Upper lobe of left lung (tissue), 6 donors: ENCODE results near the gene SLC66A2. TPM values are rescaled to one million over a fixed set of nuclear protein-coding genes. Genes with fewer than 3 reads are reported as not detected.

Experiments
- ATAC-seq, 2 donors: fragments of 200-7000 bp; cut with Tn5 transposase; one replicate each; pipeline ENCODE4 v1.9.1; 2022; ENCODE audit warnings: mild to moderate bottlenecking in 2 of 2, moderate library complexity in 2 of 2; ENCODE audit not compliant: low FRiP score in 2 of 2
- DNase-seq, 2 donors: peaks; one replicate each; pipeline ENCODE4 v3.0.0-alpha.2; 2019 to 2020
- H3K27ac ChIP-seq, 4 donors: fragments of 200-600 bp; sonication (generic); one replicate each; pipeline ENCODE4 v1.5.1; 2016 to 2019
- H3K27me3 ChIP-seq, 4 donors: fragments of 200-600 bp; sonication (generic); one replicate each; pipeline ENCODE4 v1.5.1; 2017 to 2019
- H3K36me3 ChIP-seq, 4 donors: fragments of 200-600 bp; sonication (generic); one replicate each; pipeline ENCODE4 v1.5.1; 2016 to 2019
- H3K4me1 ChIP-seq, 4 donors: fragments of 200-600 bp; sonication (generic); one replicate each; pipeline ENCODE4 v1.5.1; 2018 to 2019
- H3K4me3 ChIP-seq, 4 donors: fragments of 200-600 bp; sonication (generic); one replicate each; pipeline ENCODE4 v1.5.1; 2017 to 2019; ENCODE audit warnings: mild to moderate bottlenecking in 2 of 4, moderate library complexity in 1 of 4
- H3K9me3 ChIP-seq, 4 donors: fragments of 200-600 bp; sonication (generic); one replicate each; pipeline ENCODE4 v1.5.1; 2018 to 2019
- EP300 ChIP-seq, 4 donors: sonication (generic); formaldehyde crosslinking; IDR thresholded peaks; one replicate each; pipeline ENCODE4 v1.5.1; 2017; ENCODE audit warnings: antibody characterized with exemption in 4 of 4, control low read depth in 2 of 4
- POLR2A ChIP-seq, 4 donors: fragments of 450-650 bp; IDR thresholded peaks; one replicate each; pipeline ENCODE4 v1.5.1; 2016 to 2017; ENCODE audit warnings: antibody characterized with exemption in 4 of 4, mild to moderate bottlenecking in 2 of 4
- POLR2AphosphoS5 ChIP-seq, 2 donors: sonication (generic); formaldehyde crosslinking; IDR thresholded peaks; one replicate each; pipeline ENCODE4 v1.5.1; 2017; ENCODE audit warnings: antibody characterized with exemption in 2 of 2
- WGBS, 2 donors: methylation state at CpG; one replicate each; pipeline ENCODE4 v1.1.5; 2017 to 2018; 5-methylcytosine and 5-hydroxymethylcytosine counted together
- total RNA-seq, 6 donors: library from RNA; depleted of rRNA in 4 of 6; stranded (reverse); fragments of >200 nt in 4 of 6; gene quantifications; one replicate each; pipeline versions ENCODE4 v1.1.0 to v1.2.1, GENCODE V29; 2016 to 2021
- TF ChIP-seq, protein P1 (sequence below), 6 experiments: fragments of 450-650 bp in 4 of 6; fragments of 200-600 bp in 2 of 6; sonication (generic) in 2 of 6; IDR thresholded peaks; one replicate each; pipeline ENCODE4 v1.5.1; 2016 to 2019; ENCODE audit warnings: antibody characterized with exemption in 6 of 6
- donor health status: DM: no; HTN: no; CAD: no; lungs with moderate emphysema.
- donor health status: DM: no; HTN: yes; CAD: no; lungs with severe emphysema.

SLC66A2 gene
- total RNA-seq, 6 donors from 2014 or later, result 37.6 to 90.7 (median 66.5) TPM

DNA sequence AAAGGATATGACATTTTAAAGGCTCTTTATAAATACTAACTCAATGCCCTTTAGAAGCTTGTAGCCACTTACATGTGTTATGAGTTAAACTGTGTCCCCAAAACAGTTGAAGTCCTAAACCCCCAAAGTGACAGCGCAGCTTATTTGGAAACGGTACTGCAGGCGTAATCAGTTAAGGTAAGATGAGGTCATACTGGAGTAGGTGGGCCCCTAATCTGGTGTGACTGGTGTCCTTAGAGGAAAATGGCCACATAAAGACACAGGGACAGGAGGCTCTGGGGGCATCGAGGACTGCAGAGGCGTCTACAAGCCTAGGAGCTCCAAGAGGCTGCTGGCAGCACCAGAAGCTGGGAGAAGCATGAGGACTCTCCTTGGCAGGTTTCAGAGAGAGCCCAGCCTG, 28.4 kb upstream of the SLC66A2 start:
- TF ChIP-seq POLR2AphosphoS5 (IDR thresholded peaks at IDR 0.05) (no peak), EP300 (IDR thresholded peaks at IDR 0.05) (no peak), POLR2A (IDR thresholded peaks at IDR 0.05) (no peak)
- TF ChIP-seq, protein P1, sequence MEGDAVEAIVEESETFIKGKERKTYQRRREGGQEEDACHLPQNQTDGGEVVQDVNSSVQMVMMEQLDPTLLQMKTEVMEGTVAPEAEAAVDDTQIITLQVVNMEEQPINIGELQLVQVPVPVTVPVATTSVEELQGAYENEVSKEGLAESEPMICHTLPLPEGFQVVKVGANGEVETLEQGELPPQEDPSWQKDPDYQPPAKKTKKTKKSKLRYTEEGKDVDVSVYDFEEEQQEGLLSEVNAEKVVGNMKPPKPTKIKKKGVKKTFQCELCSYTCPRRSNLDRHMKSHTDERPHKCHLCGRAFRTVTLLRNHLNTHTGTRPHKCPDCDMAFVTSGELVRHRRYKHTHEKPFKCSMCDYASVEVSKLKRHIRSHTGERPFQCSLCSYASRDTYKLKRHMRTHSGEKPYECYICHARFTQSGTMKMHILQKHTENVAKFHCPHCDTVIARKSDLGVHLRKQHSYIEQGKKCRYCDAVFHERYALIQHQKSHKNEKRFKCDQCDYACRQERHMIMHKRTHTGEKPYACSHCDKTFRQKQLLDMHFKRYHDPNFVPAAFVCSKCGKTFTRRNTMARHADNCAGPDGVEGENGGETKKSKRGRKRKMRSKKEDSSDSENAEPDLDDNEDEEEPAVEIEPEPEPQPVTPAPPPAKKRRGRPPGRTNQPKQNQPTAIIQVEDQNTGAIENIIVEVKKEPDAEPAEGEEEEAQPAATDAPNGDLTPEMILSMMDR (IDR thresholded peaks at IDR 0.05), result no peak
- DNase-seq, result no peak
- no peak overlapping the region for H3K27ac ChIP-seq

DNA sequence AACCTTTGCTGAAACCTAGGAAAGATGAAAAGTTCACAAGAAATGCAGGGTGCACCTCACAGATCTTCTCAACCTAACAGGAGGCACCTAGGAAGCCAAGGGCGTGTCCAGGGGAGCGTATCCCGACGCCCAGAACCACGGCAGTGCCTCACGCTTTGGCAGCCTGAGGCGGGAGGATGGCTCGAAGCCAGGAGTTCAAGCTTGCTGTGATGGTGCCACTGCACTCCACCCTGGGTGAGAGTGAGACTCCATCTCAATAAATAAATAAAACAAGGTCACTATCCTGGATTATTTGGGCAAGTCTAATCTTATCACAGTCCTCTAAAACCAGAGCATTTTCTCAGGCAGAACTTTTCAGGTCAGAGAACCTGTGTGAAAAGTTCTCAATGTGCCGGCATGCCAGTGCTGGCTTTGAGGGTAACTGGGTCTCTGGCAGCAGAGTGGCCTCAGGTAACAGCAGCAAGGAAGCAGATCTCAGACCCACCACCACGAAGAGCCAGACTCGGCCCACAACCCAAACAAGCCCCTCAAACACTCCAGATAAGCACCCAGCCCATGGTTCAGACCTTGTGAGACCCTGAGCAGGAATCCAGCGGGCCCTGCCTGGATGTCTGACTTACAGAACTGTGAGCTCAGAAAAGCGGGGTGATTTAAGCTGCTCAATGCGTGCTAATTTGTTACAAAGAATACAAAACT, 24.7 kb upstream of the SLC66A2 start:
- Histone ChIP-seq H3K4me3 (no peak overlapping the region), H3K36me3 (peaks cover 10 to 55% (median 31%) of the 10 kb centered on the region in 4 donors), H3K27me3 (no peaks in the 10 kb centered on the region), H3K27ac (no peak overlapping the region), H3K9me3 (no peaks in the 10 kb centered on the region), H3K4me1 (no peaks in the 10 kb centered on the region)
- no peak for TF ChIP-seq POLR2A (IDR thresholded peaks at IDR 0.05)
- no peak for TF ChIP-seq POLR2AphosphoS5 (IDR thresholded peaks at IDR 0.05)
- TF ChIP-seq, protein P1 (IDR thresholded peaks at IDR 0.05), result no peak
- TF ChIP-seq EP300 (IDR thresholded peaks at IDR 0.05), result no peak
- no peak for ATAC-seq
- WGBS, 2 donors, result 85 to 88% methylated on average over 10 to 14 of the region's 14 CpGs
- no peak for DNase-seq

More for the DNA sequence above, 28.4 kb upstream of the SLC66A2 start:
- H3K9me3 ChIP-seq, result no peaks in the 10 kb centered on the region
- H3K4me3 ChIP-seq, result no peak overlapping the region
- H3K4me1 ChIP-seq, result peaks cover 0 to 21% (median 11%) of the 10 kb centered on the region in 4 donors
- no peaks in the 10 kb centered on the region for H3K27me3 ChIP-seq
- no peak for ATAC-seq
- H3K36me3 ChIP-seq, result peaks cover 0 to 26% (median 9%) of the 10 kb centered on the region in 4 donors
- 96% methylated on average over 5 of the region's 5 CpGs for WGBS, 2 donors

DNA sequence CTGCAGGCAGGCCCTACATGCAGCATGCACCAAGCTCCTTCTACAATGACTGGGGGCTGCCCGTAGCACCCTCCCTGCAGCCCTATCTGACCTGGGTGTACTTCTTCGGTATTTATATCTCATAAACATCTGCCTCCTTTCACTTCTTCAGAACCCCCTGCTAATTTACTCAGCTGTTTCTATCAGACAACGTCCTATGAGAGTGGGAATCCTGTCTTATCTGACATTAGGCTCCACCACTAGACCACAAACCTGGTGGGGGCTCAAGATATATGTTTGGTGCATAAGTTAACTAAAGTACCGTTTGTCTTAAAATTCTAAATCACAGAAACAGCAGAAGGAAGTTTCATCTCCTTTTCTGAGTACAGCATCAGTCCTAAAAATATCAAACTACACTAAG, 23.6 kb upstream of the SLC66A2 start:
- Histone ChIP-seq H3K9me3 (no peaks in the 10 kb centered on the region), H3K4me1 (no peaks in the 10 kb centered on the region), H3K4me3 (no peak overlapping the region), H3K27me3 (no peaks in the 10 kb centered on the region), H3K36me3 (peaks cover 15 to 66% (median 38%) of the 10 kb centered on the region in 4 donors), H3K27ac (no peak overlapping the region)
- DNase-seq (no peak), ATAC-seq (no peak)
- WGBS, 2 donors, result 91% methylated on average over 4 of the region's 4 CpGs
- TF ChIP-seq, protein P1 (IDR thresholded peaks at IDR 0.05), result no peak
- TF ChIP-seq EP300 (IDR thresholded peaks at IDR 0.05) (no peak), POLR2AphosphoS5 (IDR thresholded peaks at IDR 0.05) (no peak)

DNA sequence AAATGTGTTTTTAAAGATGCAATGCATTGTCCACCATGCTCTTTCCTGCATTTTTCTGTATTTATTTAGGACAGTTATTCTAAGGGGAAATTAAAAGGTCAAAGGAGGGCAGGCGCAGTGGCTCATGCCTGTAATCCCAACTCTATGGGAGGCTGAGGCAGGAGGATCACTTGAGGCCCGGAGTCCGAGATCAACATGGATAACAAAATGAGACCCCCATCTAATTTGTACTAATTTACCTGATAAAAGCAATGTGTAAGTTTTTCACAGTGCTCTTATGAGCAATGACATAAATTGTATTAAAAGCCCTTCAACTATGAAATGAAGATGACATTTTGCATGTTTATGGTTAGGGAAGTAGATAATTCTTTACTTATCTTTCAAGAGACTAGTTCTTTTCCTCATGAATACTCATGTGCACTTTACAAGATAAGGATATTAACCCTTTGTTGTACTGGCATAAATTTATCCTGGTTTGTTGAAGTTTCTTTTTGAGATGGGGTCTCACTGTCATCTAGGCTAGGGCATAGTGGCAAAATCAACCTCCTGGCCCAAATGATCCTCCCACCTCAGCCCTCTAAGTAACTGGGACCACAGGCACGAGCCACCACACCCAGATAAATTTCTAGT, 22.7 kb upstream of the SLC66A2 start:
- H3K4me3 ChIP-seq, result no peak overlapping the region
- no peak overlapping the region for H3K27ac ChIP-seq
- TF ChIP-seq, protein P1 (IDR thresholded peaks at IDR 0.05), result no peak
- TF ChIP-seq POLR2AphosphoS5 (IDR thresholded peaks at IDR 0.05), result no peak
- no peak for TF ChIP-seq POLR2A (IDR thresholded peaks at IDR 0.05)
- no peak for TF ChIP-seq EP300 (IDR thresholded peaks at IDR 0.05)
- no peaks in the 10 kb centered on the region for H3K27me3 ChIP-seq
- DNase-seq, result no peak
- no peaks in the 10 kb centered on the region for H3K9me3 ChIP-seq
- no peak for ATAC-seq
- H3K36me3 ChIP-seq, result peaks cover 15 to 68% (median 38%) of the 10 kb centered on the region in 4 donors
- WGBS, 2 donors, result 95% methylated on average over 4 of the region's 4 CpGs
- H3K4me1 ChIP-seq, result no peaks in the 10 kb centered on the region
